H9 (cell line): Measurements from ENCODE around the gene C1QL1. TPM values are rescaled to one million over a fixed set of nuclear protein-coding genes. Genes with fewer than 3 reads are reported as not detected.
A peak's percentile ranks its signal among the peaks of the same experiment; 100 is the strongest.

Experiments used
- DNase-seq: peaks from one replicate; pipeline ENCODE4 v3.0.0-alpha.2; 2017
- H2AFZ ChIP-seq: one replicate; pipeline ENCODE4 v1.6.1; 2013; ENCODE audit warnings: mild to moderate bottlenecking, low read length, control low read depth, moderate library complexity
- H2AK5ac ChIP-seq: 2 replicates; pipeline ENCODE4 v1.6.1; 2013; ENCODE audit warnings: low read length, control low read depth, mixed read lengths; ENCODE audit not compliant: insufficient read length
- H2BK120ac ChIP-seq: one replicate; pipeline ENCODE4 v1.6.1; 2013; ENCODE audit warnings: low read depth, mild to moderate bottlenecking, low read length, control low read depth, inconsistent platforms; ENCODE audit not compliant: poor library complexity, severe bottlenecking
- H2BK12ac ChIP-seq: 2 replicates; pipeline ENCODE4 v1.6.1; 2013; ENCODE audit warnings: low read length, control low read depth, mixed read lengths, low read depth; ENCODE audit not compliant: insufficient read length
- H2BK15ac ChIP-seq: 2 replicates; pipeline ENCODE4 v1.6.1; 2013; ENCODE audit warnings: low read depth, low read length, control low read depth
- H2BK20ac ChIP-seq: one replicate; pipeline ENCODE4 v1.6.1; 2013; ENCODE audit warnings: low read depth, mild to moderate bottlenecking, low read length, control low read depth, inconsistent platforms; ENCODE audit not compliant: poor library complexity, severe bottlenecking
- H2BK5ac ChIP-seq: 2 replicates; pipeline ENCODE4 v1.6.1; 2013; ENCODE audit warnings: low read length, control low read depth, mixed read lengths; ENCODE audit not compliant: insufficient read length
- H3K14ac ChIP-seq: 2 replicates; pipeline ENCODE4 v1.6.1; 2013; ENCODE audit warnings: low read length, control low read depth; ENCODE audit not compliant: insufficient read depth
- H3K18ac ChIP-seq: 2 replicates; pipeline ENCODE4 v1.6.1; 2013; ENCODE audit warnings: low read depth, mild to moderate bottlenecking, mixed read lengths, low read length, control low read depth; ENCODE audit not compliant: insufficient read length
- H3K23ac ChIP-seq: 2 replicates; pipeline ENCODE4 v1.6.1; 2013; ENCODE audit warnings: low read length, control low read depth, mixed read lengths, low read depth; ENCODE audit not compliant: insufficient read length
- H3K23me2 ChIP-seq: 2 replicates; pipeline ENCODE4 v1.6.1; 2013; ENCODE audit warnings: low read depth, mild to moderate bottlenecking, mixed read lengths, low read length, control low read depth; ENCODE audit not compliant: insufficient read length, poor library complexity, severe bottlenecking
- H3K27ac ChIP-seq: 2 replicates; pipeline ENCODE4 v1.5.1; 2013; ENCODE audit warnings: low read length, control low read depth, mixed read lengths, low read depth; ENCODE audit not compliant: insufficient read length
- H3K27me3 ChIP-seq: 2 replicates; pipeline ENCODE4 v1.6.1; 2013; ENCODE audit warnings: low read length, control low read depth, inconsistent platforms; ENCODE audit not compliant: insufficient read depth
- H3K4ac ChIP-seq: 2 replicates; pipeline ENCODE4 v1.6.1; 2013; ENCODE audit warnings: low read depth, mild to moderate bottlenecking, control low read depth, inconsistent platforms, low read length, moderate library complexity
- H3K4me1 ChIP-seq: 2 replicates; pipeline ENCODE4 v1.6.1; 2013; ENCODE audit warnings: low read length, control low read depth, inconsistent platforms; ENCODE audit not compliant: insufficient read depth
- H3K4me2 ChIP-seq: 2 replicates; pipeline ENCODE4 v1.6.1; 2013; ENCODE audit warnings: low read length, control low read depth, mixed read lengths; ENCODE audit not compliant: insufficient read length, insufficient read depth
- H3K56ac ChIP-seq: 2 replicates; pipeline ENCODE4 v1.6.1; 2013; ENCODE audit warnings: low read depth, mild to moderate bottlenecking, mixed read lengths, low read length, control low read depth; ENCODE audit not compliant: insufficient read length
- H3K79me1 ChIP-seq: 2 replicates; pipeline ENCODE4 v1.6.1; 2013; ENCODE audit warnings: low read depth, mild to moderate bottlenecking, moderate library complexity, low read length, control low read depth, inconsistent platforms; ENCODE audit not compliant: insufficient read depth, poor library complexity, severe bottlenecking
- H3K79me2 ChIP-seq: 2 replicates; pipeline ENCODE4 v1.6.1; 2013; ENCODE audit warnings: low read length, control low read depth, inconsistent platforms; ENCODE audit not compliant: insufficient read depth
- H3K9ac ChIP-seq: 2 replicates; pipeline ENCODE4 v1.6.1; 2013; ENCODE audit warnings: low read length, control low read depth, mixed read lengths; ENCODE audit not compliant: insufficient read length; ENCODE audit errors: extremely low read depth
- H3K9me3 ChIP-seq: one replicate; pipeline ENCODE4 v1.6.1; 2013; ENCODE audit warnings: low read depth, low read length, inconsistent platforms; ENCODE audit not compliant: control insufficient read depth
- H3T11ph ChIP-seq: one replicate; pipeline ENCODE4 v1.6.1; 2013; ENCODE audit warnings: mild to moderate bottlenecking, low read length, control low read depth, inconsistent platforms
- H4K20me1 ChIP-seq: one replicate; pipeline ENCODE4 v1.6.1; 2013; ENCODE audit not compliant: control insufficient read depth, insufficient read length, insufficient read depth
- H4K5ac ChIP-seq: 2 replicates; pipeline ENCODE4 v1.6.1; 2013; ENCODE audit warnings: low read depth, mild to moderate bottlenecking, mixed read lengths, low read length, control low read depth; ENCODE audit not compliant: insufficient read length
- H4K8ac ChIP-seq: replicated peaks from 2 replicates; pipeline ENCODE4 v1.6.1; 2013; ENCODE audit warnings: low read length, control low read depth, mixed read lengths, low read depth; ENCODE audit not compliant: insufficient read length
- H4K91ac ChIP-seq: 2 replicates; pipeline ENCODE4 v1.6.1; 2013; ENCODE audit warnings: low read depth, mild to moderate bottlenecking, moderate library complexity, mixed read lengths, low read length, control low read depth; ENCODE audit not compliant: insufficient read length
- H3K27ac Mint-ChIP-seq, 3 experiments: 2 replicates in 2 of 3; 3 replicates in 1 of 3; pipeline ENCODE4 v1.8.0; 2020 to 2021; ENCODE audit warnings: mixed read lengths in 3 of 3, mild to moderate bottlenecking in 1 of 3, moderate library complexity in 1 of 3
- H3K27me3 Mint-ChIP-seq: 2 replicates; pipeline ENCODE4 v1.8.0; 2021; ENCODE audit warnings: low read depth, mild to moderate bottlenecking, moderate library complexity, mixed read lengths
- H3K36me3 Mint-ChIP-seq, 3 experiments: 2 replicates in 2 of 3; 3 replicates in 1 of 3; pipeline ENCODE4 v1.8.0; 2020 to 2021; ENCODE audit warnings: low read depth in 3 of 3, mixed read lengths in 3 of 3; ENCODE audit not compliant: insufficient read depth in 1 of 3
- H3K4me1 Mint-ChIP-seq, 2 experiments: 2 replicates each; pipeline ENCODE4 v1.8.0; 2020; ENCODE audit warnings: mixed read lengths in 2 of 2
- H3K4me3 Mint-ChIP-seq, 2 experiments: 2 replicates in 1 of 2; 3 replicates in 1 of 2; pipeline ENCODE4 v1.8.0; 2020 to 2021; ENCODE audit warnings: mild to moderate bottlenecking in 2 of 2, mixed read lengths in 2 of 2, moderate library complexity in 1 of 2
- H3K9me3 Mint-ChIP-seq, 2 experiments: 2 replicates in 1 of 2; 3 replicates in 1 of 2; pipeline ENCODE4 v1.8.0; 2020; ENCODE audit warnings: mild to moderate bottlenecking in 2 of 2, mixed read lengths in 2 of 2, moderate library complexity in 1 of 2
- CTCF ChIP-seq: fragments of 200-600 bp; sonication (generic); conservative IDR thresholded peaks from 3 replicates; pipeline ENCODE4 v1.8.0; 2021; ENCODE audit warnings: antibody characterized with exemption, mild to moderate bottlenecking
- WGBS: extraction: QIAGEN DNeasy Blood & Tissue Kit; methylation state at CpG from one replicate; pipeline ENCODE4 v1.1.7; 2013; ENCODE audit warnings: missing lambda C conversion rate, low lambda C conversion rate, mixed read lengths; ENCODE audit not compliant: insufficient read length; ENCODE audit errors: extremely low coverage; 5-methylcytosine and 5-hydroxymethylcytosine counted together
- total RNA-seq: library from RNA; stranded (reverse); gene quantifications from 2 replicates; pipeline ENCODE4 v1.2.1, GENCODE V29; 2021

Gene C1QL1
- total RNA-seq, 1 experiment from 2014 or later: 6.0 TPM

GRCh38 chr17:45006927-45007461 lies 38.9 kb upstream of the C1QL1 start:
- no peak overlapping the region for H4K91ac ChIP-seq
- no peak overlapping the region for H3K4ac ChIP-seq
- Mint-ChIP-seq H3K4me3 (no peak overlapping the region; a peak in 1 of 5 replicates), H3K9me3 (no peaks in the 10 kb centered on the region), H3K27me3 (peaks cover 30% of the 10 kb centered on the region), H3K36me3 (no peaks in the 10 kb centered on the region), H3K27ac (0 out of 7 replicates have a peak overlapping the region, but pooled peaks of 1 of the 3 experiments have one; percentile 51), H3K4me1 (peaks cover 34 to 51% of the 10 kb centered on the region in 2 experiments)
- H3K9ac ChIP-seq: no peak overlapping the region
- no peak overlapping the region for H3K18ac ChIP-seq
- H2AK5ac ChIP-seq: no peak overlapping the region
- H3K23me2 ChIP-seq: no peaks in the 10 kb centered on the region
- DNase-seq: no peak
- H4K8ac ChIP-seq: no peak overlapping the region
- H2BK20ac ChIP-seq: no peak overlapping the region
- H3K9me3 ChIP-seq: no peaks in the 10 kb centered on the region
- H3K56ac ChIP-seq: no peak overlapping the region
- no peaks in the 10 kb centered on the region for H4K20me1 ChIP-seq
- peaks cover 12% of the 10 kb centered on the region; the same call in 1 of the 2 replicates for H3K4me1 ChIP-seq
- no peaks in the 10 kb centered on the region for H3K79me2 ChIP-seq
- no CpG with 5 or more reads among the region's 10 CpGs for WGBS
- no peak overlapping the region for H2AFZ ChIP-seq
- no peaks in the 10 kb centered on the region for H3K27me3 ChIP-seq
- no peaks in the 10 kb centered on the region for H3K79me1 ChIP-seq
- no peak overlapping the region for H3T11ph ChIP-seq
- H2BK120ac ChIP-seq: no peak overlapping the region
- no peak overlapping the region for H3K14ac ChIP-seq
- H3K4me2 ChIP-seq: no peak overlapping the region
- H2BK12ac ChIP-seq: no peak overlapping the region
- H2BK15ac ChIP-seq: 0 out of 2 replicates have a peak overlapping the region, but pooled peaks have one; percentile 49
- peak; percentile 12; the same call in 1 of the 3 replicates for TF ChIP-seq CTCF
- no peak overlapping the region for H2BK5ac ChIP-seq
- H3K23ac ChIP-seq: no peak overlapping the region
- H3K27ac ChIP-seq: no peak overlapping the region
- H4K5ac ChIP-seq: no peak overlapping the region
